ENCODE results near the gene LZTS2.

The LZTS2 gene

GRCh38 chr10:101014966-101015581, 15.5 kb downstream of the LZTS2 start:
- no peak for DNase-seq

- no peak for DNase-seq
Observed at GRCh38 chr10:101015582-101015973, 16.0 kb downstream of the LZTS2 start.

GRCh38 chr10:101016814-101017213, 17.2 kb downstream of the LZTS2 start:
- DNase-seq: no peak

- no peak for DNase-seq
Observed at GRCh38 chr10:101018118-101018599, 18.6 kb downstream of the LZTS2 start.

- peak; percentile 35 for DNase-seq
Observed at GRCh38 chr10:101018600-101019439, 19.2 kb downstream of the LZTS2 start.

- DNase-seq: no peak
Observed at GRCh38 chr10:101019440-101019703, 19.8 kb downstream of the LZTS2 start.

GRCh38 chr10:101020427-101021075, 20.9 kb downstream of the LZTS2 start:
- no peak for DNase-seq

- no peak for DNase-seq
Observed at GRCh38 chr10:101021239-101021638, 21.6 kb downstream of the LZTS2 start.

- no peak for DNase-seq
Observed at GRCh38 chr10:101021692-101022251, 22.2 kb downstream of the LZTS2 start.

- no peak for DNase-seq
Observed at GRCh38 chr10:101022967-101023705, 23.5 kb downstream of the LZTS2 start.

- no peak for DNase-seq
Observed at GRCh38 chr10:101027106-101027720, 27.6 kb downstream of the LZTS2 start.

- DNase-seq: no peak
Observed at GRCh38 chr10:101028446-101029337, 29.1 kb downstream of the LZTS2 start.

GRCh38 chr10:101029520-101030295, 30.1 kb downstream of the LZTS2 start:
- DNase-seq: no peak

GRCh38 chr10:101030496-101031127, 31.0 kb downstream of the LZTS2 start:
- DNase-seq: no peak

GRCh38 chr10:101031128-101031795, 31.7 kb downstream of the LZTS2 start, which contains the start of the genes PDZD7 and SFXN3:
PDZD7 (minus strand) TSS chr10:101031129; CDS start chr10:101030219, 910 bp downstream.
SFXN3 (plus strand) TSS chr10:101031234; CDS start chr10:101034695, 3,461 bp downstream.
- peak; percentile 86 for DNase-seq

GRCh38 chr10:101031796-101032636, 32.4 kb downstream of the LZTS2 start:
- peak; percentile 31 for DNase-seq

GRCh38 chr10:101032637-101033224, 33.1 kb downstream of the LZTS2 start:
- no peak for DNase-seq

GRCh38 chr10:101033276-101033675, 33.7 kb downstream of the LZTS2 start:
- DNase-seq: no peak
